ENCODE results near the gene CFAP68. TPM values are rescaled to one million over a fixed set of nuclear protein-coding genes. Genes with fewer than 3 reads are reported as not detected.
A peak's percentile ranks its signal among the peaks of the same experiment; 100 is the strongest.

The CFAP68 gene, protein sequence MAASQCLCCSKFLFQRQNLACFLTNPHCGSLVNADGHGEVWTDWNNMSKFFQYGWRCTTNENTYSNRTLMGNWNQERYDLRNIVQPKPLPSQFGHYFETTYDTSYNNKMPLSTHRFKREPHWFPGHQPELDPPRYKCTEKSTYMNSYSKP
- 10 to 100 TPM; 11.6 to 12.7 TPM for total RNA-seq
- 38.3 TPM for polyA plus RNA-seq (2013, experiment 1 of 2)
- polyA plus RNA-seq (2013, experiment 2 of 2) = 30.1 TPM
- long read RNA-seq, experiment 1, transcript C11orf1-201 (4 exons, 2,885 nt) = major isoform, 12 of 15 reads
- long read RNA-seq, experiment 1, partial matches to known transcripts = 1 of 15 reads
- long read RNA-seq, experiment 1, other reads (novel, unspliced or antisense) = 0 of 15 reads
- long read RNA-seq, experiment 2, transcript C11orf1-201 (4 exons, 2,885 nt) = major isoform, 6 of 6 reads
- long read RNA-seq, experiment 2, partial matches to known transcripts = 0 of 6 reads
- long read RNA-seq, experiment 2, other reads (novel, unspliced or antisense) = 0 of 6 reads
- long read RNA-seq, experiment 3, partial matches to known transcripts = 1 of 1 reads
- long read RNA-seq, experiment 3, other reads (novel, unspliced or antisense) = 0 of 1 reads
- long read RNA-seq, experiment 4, transcript C11orf1-201 (4 exons, 2,885 nt) = major isoform, 5 of 6 reads
- long read RNA-seq, experiment 4, partial matches to known transcripts = 0 of 6 reads
- long read RNA-seq, experiment 4, other reads (novel, unspliced or antisense) = 0 of 6 reads

DNA sequence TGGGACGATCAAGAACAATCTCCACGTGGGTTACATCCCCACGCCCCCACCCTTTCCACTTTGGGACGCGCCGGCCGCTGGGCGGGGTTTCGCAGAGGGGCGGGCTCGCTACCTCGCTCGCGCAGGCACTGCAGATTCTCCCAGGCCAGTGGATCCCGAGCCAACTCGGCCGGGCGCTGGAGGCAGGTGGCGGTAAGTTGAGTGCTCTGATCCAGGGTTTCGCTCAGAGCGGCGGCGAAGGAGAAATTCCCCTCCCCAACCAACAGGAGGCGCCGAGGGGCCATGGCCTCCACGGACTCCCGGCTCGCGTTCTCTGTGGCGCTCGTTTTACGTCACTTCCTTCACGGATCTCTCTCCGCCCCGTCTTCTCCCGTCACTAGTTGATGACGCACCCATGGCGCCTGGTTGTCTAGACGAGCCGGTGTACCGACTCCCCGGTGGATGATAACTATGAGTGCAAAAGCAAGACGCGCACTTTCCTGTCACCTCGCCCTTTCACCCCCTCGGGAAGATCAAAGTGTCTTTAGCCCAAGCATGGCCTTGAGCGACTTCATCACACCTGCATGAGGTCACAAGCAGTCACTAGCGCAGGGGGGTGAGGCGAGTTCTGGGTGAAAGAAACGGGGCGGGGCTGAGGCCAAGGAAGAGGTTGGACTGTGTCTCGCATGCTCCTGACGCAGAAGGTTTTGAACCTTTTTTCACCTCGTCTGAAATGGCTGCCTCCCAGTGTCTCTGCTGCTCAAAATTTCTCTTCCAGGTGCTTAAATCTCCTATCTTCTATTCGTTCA lies at the start of gene CFAP68, which contains the start of gene FDXACB1:
CFAP68 (plus strand) TSS at position 693 of the 788 bp plus-strand sequence; CDS start at position 713, 20 bp downstream.
FDXACB1 (minus strand) TSS at position 317 of the 788 bp plus-strand sequence; CDS start at position 284, 33 bp downstream.
- TF ChIP-seq, protein P1, sequence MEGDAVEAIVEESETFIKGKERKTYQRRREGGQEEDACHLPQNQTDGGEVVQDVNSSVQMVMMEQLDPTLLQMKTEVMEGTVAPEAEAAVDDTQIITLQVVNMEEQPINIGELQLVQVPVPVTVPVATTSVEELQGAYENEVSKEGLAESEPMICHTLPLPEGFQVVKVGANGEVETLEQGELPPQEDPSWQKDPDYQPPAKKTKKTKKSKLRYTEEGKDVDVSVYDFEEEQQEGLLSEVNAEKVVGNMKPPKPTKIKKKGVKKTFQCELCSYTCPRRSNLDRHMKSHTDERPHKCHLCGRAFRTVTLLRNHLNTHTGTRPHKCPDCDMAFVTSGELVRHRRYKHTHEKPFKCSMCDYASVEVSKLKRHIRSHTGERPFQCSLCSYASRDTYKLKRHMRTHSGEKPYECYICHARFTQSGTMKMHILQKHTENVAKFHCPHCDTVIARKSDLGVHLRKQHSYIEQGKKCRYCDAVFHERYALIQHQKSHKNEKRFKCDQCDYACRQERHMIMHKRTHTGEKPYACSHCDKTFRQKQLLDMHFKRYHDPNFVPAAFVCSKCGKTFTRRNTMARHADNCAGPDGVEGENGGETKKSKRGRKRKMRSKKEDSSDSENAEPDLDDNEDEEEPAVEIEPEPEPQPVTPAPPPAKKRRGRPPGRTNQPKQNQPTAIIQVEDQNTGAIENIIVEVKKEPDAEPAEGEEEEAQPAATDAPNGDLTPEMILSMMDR (conservative IDR thresholded peaks at IDR 0.05) = peak; percentile 98
- H3K27me3 Mint-ChIP-seq (ENCODE audit: insufficient read depth) = peaks cover 4% of the 10 kb centered on the region
- Histone ChIP-seq H3K27ac (ENCODE audit: low read depth, low read length) (peak within 1 kb of the TSS; percentile 97), H3K4me1 (ENCODE audit: control insufficient read depth, insufficient read depth, low read length) (peaks cover 2% of the 10 kb centered on the region), H3K4me3 (ENCODE audit: low read length) (peak within 1 kb of the TSS; percentile 96), H3K27me3 (ENCODE audit: control insufficient read depth, insufficient read depth, low read length, poor library complexity, severe bottlenecking) (no peaks in the 10 kb centered on the region), H3K9ac (ENCODE audit: extremely low read depth, low read length, poor library complexity, severe bottlenecking) (peak within 1 kb of the TSS; percentile 73), H3K36me3 (ENCODE audit: control insufficient read depth, insufficient read depth, low read length) (no peaks in the 10 kb centered on the region), H3K9me3 (ENCODE audit: control insufficient read depth, low read length) (no peaks in the 10 kb centered on the region)
- no peaks in the 10 kb centered on the region for H3K9me3 Mint-ChIP-seq
- H3K4me1 Mint-ChIP-seq = peaks cover 12% of the 10 kb centered on the region
- H3K36me3 Mint-ChIP-seq (ENCODE audit: low read depth) = no peaks in the 10 kb centered on the region
- peak within 1 kb of the TSS; percentile 74 for H3K4me3 Mint-ChIP-seq
- peak within 1 kb of the TSS; percentile 100 for H3K27ac Mint-ChIP-seq
- peak; percentile 99 for DNase-seq
- 1% methylated on average over 18 to 55 of the region's 55 CpGs for WGBS, 2 experiments (ENCODE audit: insufficient coverage in 1 of 2, insufficient read length in 1 of 2)

DNA sequence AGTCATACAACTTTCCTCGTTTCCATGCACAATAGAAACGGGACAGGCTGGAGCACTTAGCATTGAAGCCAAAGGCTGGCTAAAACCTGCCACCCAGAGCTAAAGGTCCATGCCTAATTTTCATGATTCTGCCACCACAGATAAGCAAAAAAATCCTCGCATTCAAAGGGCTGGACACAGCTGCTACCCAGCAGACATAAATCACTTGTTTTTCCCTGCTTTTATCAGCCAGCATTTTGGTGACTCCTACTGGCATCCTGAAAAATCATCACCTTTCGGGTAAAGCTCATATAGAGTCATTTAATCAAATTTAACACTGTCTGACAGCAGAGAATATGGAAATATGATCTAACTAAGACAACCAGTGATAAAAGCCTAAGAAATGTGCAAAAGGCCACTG lies 45.8 kb upstream of the CFAP68 start:
- Histone ChIP-seq H3K9ac (ENCODE audit: extremely low read depth, low read length, poor library complexity, severe bottlenecking) (no peak overlapping the region), H3K4me3 (ENCODE audit: low read length) (no peak overlapping the region), H3K36me3 (ENCODE audit: control insufficient read depth, insufficient read depth, low read length) (peaks cover 33% of the 10 kb centered on the region), H3K27ac (ENCODE audit: low read depth, low read length) (no peak overlapping the region), H3K4me1 (ENCODE audit: control insufficient read depth, insufficient read depth, low read length) (no peaks in the 10 kb centered on the region), H3K9me3 (ENCODE audit: control insufficient read depth, low read length) (no peaks in the 10 kb centered on the region), H3K27me3 (ENCODE audit: control insufficient read depth, insufficient read depth, low read length, poor library complexity, severe bottlenecking) (no peaks in the 10 kb centered on the region)
- DNase-seq = no peak
- Mint-ChIP-seq H3K27ac (no peak overlapping the region), H3K4me1 (no peaks in the 10 kb centered on the region), H3K9me3 (no peaks in the 10 kb centered on the region), H3K36me3 (ENCODE audit: low read depth) (peaks cover 6% of the 10 kb centered on the region), H3K4me3 (no peak overlapping the region), H3K27me3 (ENCODE audit: insufficient read depth) (no peaks in the 10 kb centered on the region)
- TF ChIP-seq, protein P1 (conservative IDR thresholded peaks at IDR 0.05) = peak; percentile 52
- WGBS, 2 experiments (ENCODE audit: insufficient coverage in 1 of 2, insufficient read length in 1 of 2) = 94 to 95% methylated on average over 3 to 4 of the region's 4 CpGs

Measured in endodermal cell (in vitro differentiated cells).